NK-92 (cell line): ENCODE measurements around the gene HDAC4.
"Not testable (repeated sequence)": the region's sequence is repeated elsewhere in the genome, so short reads cannot be mapped to it uniquely, and the experiment has no call there.

Source experiments
- DNase-seq: peaks from one replicate; lab custom pipeline; 2025; ENCODE audit not compliant: unreplicated experiment; lab: John Stamatoyannopoulos, UW

HDAC4 gene

GRCh38 chr2:239079671-239080294 lies 321.0 kb downstream of the HDAC4 start:
- DNase-seq = no peak

- no peak for DNase-seq
Measured at GRCh38 chr2:239078128-239078924, 322.5 kb downstream of the HDAC4 start.

GRCh38 chr2:239077260-239077659 lies 323.6 kb downstream of the HDAC4 start:
- no peak for DNase-seq

- DNase-seq = no peak
Measured at GRCh38 chr2:239075918-239076758, 324.7 kb downstream of the HDAC4 start.

- no peak for DNase-seq
Measured at GRCh38 chr2:239073745-239074530, 326.9 kb downstream of the HDAC4 start.

- no peak for DNase-seq
Measured at GRCh38 chr2:239073270-239073669, 327.6 kb downstream of the HDAC4 start.

GRCh38 chr2:239072786-239073185 lies 328.0 kb downstream of the HDAC4 start:
- no peak for DNase-seq

- DNase-seq = no peak
Measured at GRCh38 chr2:239070466-239070865, 330.4 kb downstream of the HDAC4 start.

- DNase-seq = not testable (repeated sequence)
Measured at GRCh38 chr2:239069362-239070333, 331.2 kb downstream of the HDAC4 start.

GRCh38 chr2:239068411-239068810 lies 332.4 kb downstream of the HDAC4 start:
- no peak for DNase-seq

- DNase-seq = no peak
Measured at GRCh38 chr2:239067196-239067865, 333.5 kb downstream of the HDAC4 start.

- DNase-seq = no peak
Measured at GRCh38 chr2:239066597-239066996, 334.2 kb downstream of the HDAC4 start.

- no peak for DNase-seq
Measured at GRCh38 chr2:239065962-239066361, 334.9 kb downstream of the HDAC4 start.

- no peak for DNase-seq
Measured at GRCh38 chr2:239065537-239065936, 335.3 kb downstream of the HDAC4 start.

GRCh38 chr2:239064891-239065290 lies 335.9 kb downstream of the HDAC4 start:
- no peak for DNase-seq

GRCh38 chr2:239064253-239064652 lies 336.6 kb downstream of the HDAC4 start:
- DNase-seq = no peak

- DNase-seq = no peak
Measured at GRCh38 chr2:239062743-239063142, 338.1 kb downstream of the HDAC4 start.

- no peak for DNase-seq
Measured at GRCh38 chr2:239061824-239062570, 338.8 kb downstream of the HDAC4 start.
